ENCODE results near the gene ZBTB9. TPM values are rescaled to one million over a fixed set of nuclear protein-coding genes. Genes with fewer than 3 reads are reported as not detected.

Gene ZBTB9
- total RNA-seq, 4 donors from 2014 or later, result 1.4 to 8.6 (median 5.7) TPM

- ATAC-seq (ENCODE audit: low FRiP score), result no peak
- no peak for DNase-seq (ENCODE audit: low spot score)
- TF ChIP-seq CTCF (IDR thresholded peaks at IDR 0.05), result no peak
Measured at GRCh38 chr6:33443619-33444504, 10.5 kb upstream of the ZBTB9 start.

GRCh38 chr6:33445119-33445603 is 9.2 kb upstream of the ZBTB9 start:
- DNase-seq (ENCODE audit: low spot score), result no peak
- no peak for ATAC-seq (ENCODE audit: low FRiP score)
- no peak for TF ChIP-seq CTCF (IDR thresholded peaks at IDR 0.05)

GRCh38 chr6:33446356-33446755 is 8.0 kb upstream of the ZBTB9 start:
- ATAC-seq (ENCODE audit: low FRiP score), result no peak
- no peak for TF ChIP-seq CTCF (IDR thresholded peaks at IDR 0.05)
- no peak for DNase-seq (ENCODE audit: low spot score)

GRCh38 chr6:33450434-33450833 is 3.9 kb upstream of the ZBTB9 start:
- DNase-seq (ENCODE audit: low spot score) (no peak), ATAC-seq (ENCODE audit: low FRiP score) (no peak)
- no peak for TF ChIP-seq CTCF (IDR thresholded peaks at IDR 0.05)

GRCh38 chr6:33451606-33452005 is 2.8 kb upstream of the ZBTB9 start:
- TF ChIP-seq CTCF (IDR thresholded peaks at IDR 0.05), result no peak
- no peak for DNase-seq (ENCODE audit: low spot score)
- ATAC-seq (ENCODE audit: low FRiP score), result no peak

- DNase-seq (ENCODE audit: low spot score), result no peak
- TF ChIP-seq CTCF (IDR thresholded peaks at IDR 0.05), result no peak
- ATAC-seq (ENCODE audit: low FRiP score), result no peak
Measured at GRCh38 chr6:33452496-33452895, 1.9 kb upstream of the ZBTB9 start.

Measured in omental fat pad (tissue), 4 donors.